Uterus (tissue), 4 donors: Measurements from ENCODE around the gene HOXA11. TPM values are rescaled to one million over a fixed set of nuclear protein-coding genes. Genes with fewer than 3 reads are reported as not detected.

Experiments used
- DNase-seq, 2 donors: peaks; one replicate each; pipeline ENCODE4 v3.0.0-alpha.2; 2019 to 2020
- H3K27ac ChIP-seq, 2 donors: fragments of 200-600 bp; sonication (generic); 1 replicate in 1 of 2; 2 replicates in 1 of 2; pipeline ENCODE4 v1.5.1; 2016 to 2018
- H3K27me3 ChIP-seq, 2 donors: fragments of 200-600 bp; sonication (generic); one replicate each; pipeline ENCODE4 v1.5.1; 2018 to 2019; ENCODE audit warnings: control low read depth in 1 of 2
- H3K36me3 ChIP-seq, 2 donors: fragments of 200-600 bp; sonication (generic); one replicate each; pipeline ENCODE4 v1.5.1; 2019; ENCODE audit warnings: control low read depth in 1 of 2
- H3K4me1 ChIP-seq, 2 donors: fragments of 200-600 bp; sonication (generic); one replicate each; pipeline ENCODE4 v1.5.1; 2018 to 2019; ENCODE audit warnings: control low read depth in 1 of 2
- H3K4me3 ChIP-seq, 2 donors: fragments of 200-600 bp; sonication (generic); 1 replicate in 1 of 2; 2 replicates in 1 of 2; pipeline ENCODE4 v1.5.1; 2018 to 2019; ENCODE audit warnings: mild to moderate bottlenecking in 1 of 2
- H3K9me3 ChIP-seq, 2 donors: fragments of 200-600 bp; sonication (generic); one replicate each; pipeline ENCODE4 v1.5.1; 2019; ENCODE audit warnings: control low read depth in 1 of 2
- CTCF ChIP-seq, 4 experiments: fragments of 200-600 bp in 2 of 4; fragments of 450-650 bp in 2 of 4; sonication (generic) in 2 of 4; IDR thresholded peaks; one replicate each; pipeline ENCODE4 v1.5.1; 2016 to 2019; ENCODE audit warnings: antibody characterized with exemption in 4 of 4, mild to moderate bottlenecking in 2 of 4, moderate library complexity in 1 of 4
- POLR2A ChIP-seq, 2 donors: fragments of 450-650 bp; IDR thresholded peaks; one replicate each; pipeline ENCODE4 v1.6.1; 2016; ENCODE audit warnings: antibody characterized with exemption in 2 of 2, mild to moderate bottlenecking in 1 of 2, moderate library complexity in 1 of 2
- intact Hi-C: fragments of 100-400 bp; cut with DNase I; formaldehyde crosslinking; loops from one replicate; pipeline ENCODE4 v1.15.1; 2023; ENCODE audit warnings: low total_unique reads
- total RNA-seq, 4 donors: library from RNA; depleted of rRNA in 3 of 4; stranded (reverse); fragments of >200 nt in 3 of 4; gene quantifications; one replicate each; pipeline versions ENCODE4 v1.1.0 to v1.2.4, GENCODE V29; 2014 to 2023
- donor health status: DM: yes; HTN: yes; CAD: no.

Gene HOXA11
- total RNA-seq, 4 donors from 2014 or later = 32.4 to 82.0 (median 57.8) TPM

GRCh38 chr7:27152816-27153442 is 32.1 kb downstream of the HOXA11 start:
- intact Hi-C loops = no loop called here
- TF ChIP-seq POLR2A (IDR thresholded peaks at IDR 0.05) = no peak
- TF ChIP-seq CTCF (IDR thresholded peaks at IDR 0.05) = no peak
- peaks cover 0 to 4% of the 10 kb centered on the region in 2 donors for H3K4me1 ChIP-seq
- no peaks in the 10 kb centered on the region for H3K36me3 ChIP-seq
- DNase-seq = no peak
- H3K27ac ChIP-seq = peak overlapping the region; percentile 96
- H3K27me3 ChIP-seq = no peaks in the 10 kb centered on the region
- no peaks in the 10 kb centered on the region for H3K9me3 ChIP-seq
- H3K4me3 ChIP-seq = peak overlapping the region; percentile 59 to 67

GRCh38 chr7:27151931-27152815 is 32.9 kb downstream of the HOXA11 start, which contains the start of gene HOXA3:
Gene HOXA3, minus strand, starts transcription at chr7:27152583. Its CDS starts 41,943 bp downstream, at chr7:27110640.
- TF ChIP-seq CTCF (IDR thresholded peaks at IDR 0.05) (no peak), POLR2A (IDR thresholded peaks at IDR 0.05) (peak; percentile 72 to 75)
- no peaks in the 10 kb centered on the region for H3K27me3 ChIP-seq
- H3K36me3 ChIP-seq = no peaks in the 10 kb centered on the region
- H3K9me3 ChIP-seq = no peaks in the 10 kb centered on the region
- H3K27ac ChIP-seq = peak within 1 kb of the TSS; percentile 96
- H3K4me3 ChIP-seq = peak within 1 kb of the TSS; percentile 59 to 67
- peaks cover 0 to 4% of the 10 kb centered on the region in 2 donors for H3K4me1 ChIP-seq
- intact Hi-C loops = no loop called here
- DNase-seq = peak; percentile 72 to 87

- peak; percentile 53 to 58 for DNase-seq
- TF ChIP-seq POLR2A (IDR thresholded peaks at IDR 0.05) (no peak), CTCF (IDR thresholded peaks at IDR 0.05) (no peak)
- H3K4me1 ChIP-seq = peaks cover 0 to 4% of the 10 kb centered on the region in 2 donors
- H3K36me3 ChIP-seq = no peaks in the 10 kb centered on the region
- H3K4me3 ChIP-seq = peak overlapping the region; percentile 59 to 67
- intact Hi-C loops = no loop called here
- H3K27ac ChIP-seq = peak overlapping the region; percentile 96
- H3K27me3 ChIP-seq = no peaks in the 10 kb centered on the region
- no peaks in the 10 kb centered on the region for H3K9me3 ChIP-seq
Measured at GRCh38 chr7:27151341-27151930, 33.6 kb downstream of the HOXA11 start.

GRCh38 chr7:27150568-27151340 is 34.3 kb downstream of the HOXA11 start:
- TF ChIP-seq CTCF (IDR thresholded peaks at IDR 0.05) (peak; percentile 78 to 90 (median 82)), POLR2A (IDR thresholded peaks at IDR 0.05) (peak; percentile 78 to 82)
- Histone ChIP-seq H3K27me3 (no peaks in the 10 kb centered on the region), H3K9me3 (no peaks in the 10 kb centered on the region), H3K27ac (peak overlapping the region; percentile 96), H3K36me3 (no peaks in the 10 kb centered on the region), H3K4me1 (peaks cover 0 to 4% of the 10 kb centered on the region in 2 donors), H3K4me3 (peak overlapping the region; percentile 59 to 67)
- peak; percentile 77 to 85 for DNase-seq
- intact Hi-C loops = no loop called here
